ENCODE measurements around the gene LONP2. TPM values are rescaled to one million over a fixed set of nuclear protein-coding genes. Genes with fewer than 3 reads are reported as not detected.

The LONP2 gene
- total and polyA plus RNA-seq, 2 of the 13 experiments (the other 11 are each of a cell fraction or from before 2014, with no cell fraction given): 39.2 to 63.3 TPM

DNA sequence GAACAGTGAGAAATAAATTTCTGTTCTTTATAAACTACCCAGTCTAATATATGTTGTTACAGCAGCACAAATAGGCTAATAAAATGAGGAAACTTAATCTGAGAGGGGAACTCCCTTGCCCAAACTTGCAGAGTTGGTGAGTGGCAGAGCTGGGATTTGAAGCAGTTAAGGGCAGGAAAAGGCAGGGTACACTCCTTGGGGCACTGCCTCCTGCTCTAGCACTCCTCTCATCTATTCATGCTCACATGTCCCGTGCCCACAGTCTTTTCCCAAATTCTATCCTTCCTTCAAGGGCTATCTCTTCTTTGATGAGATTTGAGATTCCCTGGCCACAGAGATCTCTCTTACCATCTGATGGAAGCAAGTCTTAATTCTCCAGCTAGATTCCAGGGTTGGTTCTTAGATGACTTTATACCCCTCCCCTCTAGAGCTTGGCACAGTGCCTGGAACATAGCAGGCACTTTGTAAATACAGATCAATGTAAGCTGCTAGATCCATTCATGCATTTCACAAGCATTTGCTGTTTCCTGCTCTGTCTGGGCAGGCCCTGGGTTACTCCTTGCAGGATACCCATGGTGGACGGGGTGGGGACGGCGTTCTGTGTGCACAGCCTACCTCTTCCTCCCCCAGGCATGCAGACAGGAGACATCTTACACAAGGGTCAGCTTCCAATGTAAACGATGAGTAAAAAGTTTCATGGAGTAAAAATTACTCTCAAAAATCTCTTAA, 49.1 kb upstream of the LONP2 start:
- H2AFZ ChIP-seq (ENCODE audit: low read length): no peak overlapping the region
- TF ChIP-seq ZIK1 (CRISPR knock-in tag; IDR thresholded peaks at IDR 0.05; ENCODE audit: borderline replicate concordance, low read depth) (no peak), RFXANK (CRISPR knock-in tag; IDR thresholded peaks at IDR 0.05) (no peak), E2F1 (CRISPR knock-in tag; IDR thresholded peaks at IDR 0.05) (no peak), ZNF639 (CRISPR knock-in tag; conservative IDR thresholded peaks at IDR 0.05) (no peak), KAT8 (CRISPR knock-in tag; IDR thresholded peaks at IDR 0.05) (no peak), ZNF878 (CRISPR knock-in tag; IDR thresholded peaks at IDR 0.05) (no peak), SETDB1 (CRISPR knock-in tag; IDR thresholded peaks at IDR 0.05; ENCODE audit: borderline replicate concordance) (no peak), CBFB (CRISPR knock-in tag; IDR thresholded peaks at IDR 0.05) (no peak), IKZF5 (CRISPR knock-in tag; IDR thresholded peaks at IDR 0.05) (no peak), ZEB1 (IDR thresholded peaks at IDR 0.05; ENCODE audit: insufficient replicate concordance, low read depth) (no peak), ZNF383 (CRISPR knock-in tag; IDR thresholded peaks at IDR 0.05; ENCODE audit: borderline replicate concordance) (no peak), ATF1 (CRISPR knock-in tag; IDR thresholded peaks at IDR 0.05) (no peak), NBN (conservative IDR thresholded peaks at IDR 0.05) (no peak), HHEX (CRISPR knock-in tag; IDR thresholded peaks at IDR 0.05) (no peak), HDAC2 (CRISPR knock-in tag; IDR thresholded peaks at IDR 0.05) (peak; percentile 42; the same call in 1 of the 2 replicates), ZNF569 (CRISPR knock-in tag; IDR thresholded peaks at IDR 0.05; ENCODE audit: borderline replicate concordance) (no peak)
- TF ChIP-seq, protein P1, sequence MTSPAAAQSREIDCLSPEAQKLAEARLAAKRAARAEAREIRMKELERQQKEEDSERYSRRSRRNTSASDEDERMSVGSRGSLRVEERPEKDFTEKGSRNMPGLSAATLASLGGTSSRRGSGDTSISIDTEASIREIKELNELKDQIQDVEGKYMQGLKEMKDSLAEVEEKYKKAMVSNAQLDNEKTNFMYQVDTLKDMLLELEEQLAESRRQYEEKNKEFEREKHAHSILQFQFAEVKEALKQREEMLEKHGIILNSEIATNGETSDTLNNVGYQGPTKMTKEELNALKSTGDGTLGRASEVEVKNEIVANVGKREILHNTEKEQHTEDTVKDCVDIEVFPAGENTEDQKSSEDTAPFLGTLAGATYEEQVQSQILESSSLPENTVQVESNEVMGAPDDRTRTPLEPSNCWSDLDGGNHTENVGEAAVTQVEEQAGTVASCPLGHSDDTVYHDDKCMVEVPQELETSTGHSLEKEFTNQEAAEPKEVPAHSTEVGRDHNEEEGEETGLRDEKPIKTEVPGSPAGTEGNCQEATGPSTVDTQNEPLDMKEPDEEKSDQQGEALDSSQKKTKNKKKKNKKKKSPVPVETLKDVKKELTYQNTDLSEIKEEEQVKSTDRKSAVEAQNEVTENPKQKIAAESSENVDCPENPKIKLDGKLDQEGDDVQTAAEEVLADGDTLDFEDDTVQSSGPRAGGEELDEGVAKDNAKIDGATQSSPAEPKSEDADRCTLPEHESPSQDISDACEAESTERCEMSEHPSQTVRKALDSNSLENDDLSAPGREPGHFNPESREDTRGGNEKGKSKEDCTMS (CRISPR knock-in tag; conservative IDR thresholded peaks at IDR 0.05): no peak
- TF ChIP-seq, protein P2, sequence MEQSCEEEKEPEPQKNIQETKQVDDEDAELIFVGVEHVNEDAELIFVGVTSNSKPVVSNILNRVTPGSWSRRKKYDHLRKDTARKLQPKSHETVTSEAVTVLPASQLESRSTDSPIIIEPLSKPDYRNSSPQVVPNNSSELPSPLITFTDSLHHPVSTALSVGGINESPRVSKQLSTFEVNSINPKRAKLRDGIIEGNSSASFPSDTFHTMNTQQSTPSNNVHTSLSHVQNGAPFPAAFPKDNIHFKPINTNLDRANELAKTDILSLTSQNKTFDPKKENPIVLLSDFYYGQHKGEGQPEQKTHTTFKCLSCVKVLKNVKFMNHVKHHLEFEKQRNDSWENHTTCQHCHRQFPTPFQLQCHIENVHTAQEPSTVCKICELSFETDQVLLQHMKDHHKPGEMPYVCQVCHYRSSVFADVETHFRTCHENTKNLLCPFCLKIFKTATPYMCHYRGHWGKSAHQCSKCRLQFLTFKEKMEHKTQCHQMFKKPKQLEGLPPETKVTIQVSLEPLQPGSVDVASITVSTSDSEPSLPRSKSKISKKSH (CRISPR knock-in tag; IDR thresholded peaks at IDR 0.05; ENCODE audit: borderline replicate concordance): no peak

More for the DNA sequence above, 49.1 kb upstream of the LONP2 start:
- FAIRE-seq (peak; percentile 78), DNase-seq (ENCODE audit: low spot score) (peak; percentile 86), ATAC-seq (peak; percentile 94)
- no peaks in the 10 kb centered on the region for H3K36me3 ChIP-seq (replicated peaks in 1 of 2; ENCODE audit: control insufficient read depth in 1 of 2, insufficient read depth in 2 of 2, low read length in 2 of 2)
- ChIA-PET POLR2A (interaction anchor here (1.5 kb wide), 1 partner anchor 9 kb away, joined by 14 read pairs; no protein-coding TSS in a partner anchor), CTCF (ENCODE audit: low intra/inter-chr PET ratio, low total read pairs) (no interaction called here)
- H4K20me1 ChIP-seq (ENCODE audit: insufficient read depth, low read length): no peaks in the 10 kb centered on the region
- intact Hi-C loops (cut with micrococcal nuclease; ENCODE audit: unreplicated experiment) (loop anchor here (2.0 kb wide), 1 partner anchor 16 kb away; no protein-coding TSS in a partner anchor), in situ Hi-C loops (cut with HindIII; ENCODE audit: extremely low pct_ligation_motif_present, low pct_unique_long_range_greater_than_20kb) (no loop called here)
- whole genome bisulfite sequencing (ENCODE audit: low lambda C conversion rate): 25% methylated on average over 5 of the region's 5 CpGs
- H3K9ac ChIP-seq (ENCODE audit: insufficient read depth, low read depth, low read length): no peak overlapping the region
- H3K9me3 ChIP-seq (ENCODE audit: low read length): no peaks in the 10 kb centered on the region
- H3K27ac ChIP-seq (ENCODE audit: extremely low read length, insufficient read depth, low read length): no peak overlapping the region
- peak overlapping the region; percentile 19; the same call in 1 of the 2 replicates for H3K4me2 ChIP-seq (ENCODE audit: low read depth, low read length)
- H3K79me2 ChIP-seq (ENCODE audit: insufficient read depth, low read length): no peaks in the 10 kb centered on the region
- peaks cover 24% of the 10 kb centered on the region for H3K4me1 ChIP-seq (ENCODE audit: insufficient read depth, low read length)
- H3K27me3 ChIP-seq (ENCODE audit: control insufficient read depth in 1 of 2, insufficient read depth in 2 of 2, low read length in 2 of 2): no peaks in the 10 kb centered on the region
- no peak overlapping the region for H3K4me3 ChIP-seq (replicated peaks in 1 of 3; ENCODE audit: insufficient read depth in 1 of 3, low read depth in 2 of 3, low read length in 3 of 3)
- no TSS peak for BruUV-seq (replicated peaks)
